Testis (tissue), 3 donors: Measurements from ENCODE around the gene VTCN1. TPM values are rescaled to one million over a fixed set of nuclear protein-coding genes. Genes with fewer than 3 reads are reported as not detected.

Experiments used
- DNase-seq: peaks from one replicate; pipeline ENCODE4 v3.0.0-alpha.2; 2019
- H3K27ac ChIP-seq, 2 donors: fragments of 200-600 bp; sonication (generic); one replicate each; pipeline ENCODE4 v1.5.1; 2019
- H3K27me3 ChIP-seq: fragments of 200-600 bp; sonication (generic); one replicate; pipeline ENCODE4 v1.5.1; 2019
- H3K36me3 ChIP-seq: fragments of 200-600 bp; sonication (generic); one replicate; pipeline ENCODE4 v1.5.1; 2017; ENCODE audit warnings: low read depth; ENCODE audit errors: missing control alignments
- H3K4me1 ChIP-seq: fragments of 200-600 bp; sonication (generic); one replicate; pipeline ENCODE4 v1.5.1; 2019
- H3K4me3 ChIP-seq, 2 donors: fragments of 200-600 bp; sonication (generic); one replicate each; pipeline ENCODE4 v1.5.1; 2017 to 2019
- H3K9me3 ChIP-seq: fragments of 200-600 bp; sonication (generic); one replicate; pipeline ENCODE4 v1.5.1; 2017
- POLR2A ChIP-seq: fragments of 450-650 bp; IDR thresholded peaks from one replicate; pipeline ENCODE4 v1.6.1; 2017; ENCODE audit warnings: antibody characterized with exemption, mild to moderate bottlenecking, moderate library complexity
- WGBS, 2 donors: methylation state at CpG; one replicate each; pipeline ENCODE4 v1.1.5; 2018; 5-methylcytosine and 5-hydroxymethylcytosine counted together
- intact Hi-C: fragments of 100-400 bp; cut with DNase I; formaldehyde crosslinking; loops from one replicate; pipeline ENCODE4 v1.15.1; 2023; ENCODE audit warnings: low total_unique reads
- polyA plus RNA-seq: library from polyadenylated mRNA; stranded (reverse); fragments of 350-450 nt; fragmentation: Illumina TruSeq; extraction: RNeasy Lipid Tissue Mini Kit (QIAGEN cat#74804); gene quantifications from one replicate; pipeline ENCODE4 v1.2.3, GENCODE V29; 2014; ENCODE audit warnings: low read depth, low replicate concordance; ENCODE audit not compliant: insufficient read depth
- total RNA-seq, 2 donors: library from RNA; depleted of rRNA; stranded (reverse); fragments of >200 nt; gene quantifications; one replicate each; pipeline ENCODE4 v1.2.3, GENCODE V29; 2016
- TF ChIP-seq, protein P1 (sequence below), 3 experiments: fragments of 450-650 bp in 2 of 3; fragments of 200-600 bp in 1 of 3; sonication (generic) in 1 of 3; IDR thresholded peaks; one replicate each; pipeline ENCODE4 v1.5.1; 2016 to 2019; ENCODE audit warnings: antibody characterized with exemption in 3 of 3, mild to moderate bottlenecking in 2 of 3, moderate library complexity in 1 of 3

VTCN1 gene
- total and polyA plus RNA-seq, 3 donors from 2014 or later, result 1.3 to 2.6 (median 1.9) TPM

DNA sequence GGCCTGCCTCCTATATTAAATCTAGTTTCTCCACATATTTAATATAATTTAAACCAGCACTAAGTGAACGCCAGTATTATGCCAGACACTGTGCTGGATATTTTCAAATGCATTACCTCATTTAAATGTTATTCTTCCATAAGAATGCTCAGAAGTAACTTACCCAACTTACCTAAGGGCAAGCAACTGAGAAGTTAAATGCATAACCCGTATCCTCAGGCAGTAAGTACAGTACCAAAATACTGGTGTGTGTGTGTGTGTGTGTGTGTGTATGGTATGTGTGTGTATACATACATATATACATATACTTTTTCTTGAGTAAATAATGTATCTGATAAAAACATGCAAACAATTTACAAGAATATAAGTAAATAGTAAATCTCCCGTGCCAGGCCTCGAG, 80.2 kb downstream of the VTCN1 start:
- H3K27ac ChIP-seq, result no peak overlapping the region
- WGBS, 2 donors, result 88 to 95% methylated on average over 4 of the region's 4 CpGs
- intact Hi-C loops, result no loop called here

GRCh38 chr1:117128323-117129079, 82.2 kb downstream of the VTCN1 start:
- Histone ChIP-seq H3K4me1 (no peaks in the 10 kb centered on the region), H3K9me3 (no peaks in the 10 kb centered on the region), H3K27ac (no peak overlapping the region), H3K27me3 (no peaks in the 10 kb centered on the region), H3K4me3 (no peak overlapping the region), H3K36me3 (no peaks in the 10 kb centered on the region)
- 34 to 38% methylated on average over 5 of the region's 5 CpGs for WGBS, 2 donors
- TF ChIP-seq, protein P1, sequence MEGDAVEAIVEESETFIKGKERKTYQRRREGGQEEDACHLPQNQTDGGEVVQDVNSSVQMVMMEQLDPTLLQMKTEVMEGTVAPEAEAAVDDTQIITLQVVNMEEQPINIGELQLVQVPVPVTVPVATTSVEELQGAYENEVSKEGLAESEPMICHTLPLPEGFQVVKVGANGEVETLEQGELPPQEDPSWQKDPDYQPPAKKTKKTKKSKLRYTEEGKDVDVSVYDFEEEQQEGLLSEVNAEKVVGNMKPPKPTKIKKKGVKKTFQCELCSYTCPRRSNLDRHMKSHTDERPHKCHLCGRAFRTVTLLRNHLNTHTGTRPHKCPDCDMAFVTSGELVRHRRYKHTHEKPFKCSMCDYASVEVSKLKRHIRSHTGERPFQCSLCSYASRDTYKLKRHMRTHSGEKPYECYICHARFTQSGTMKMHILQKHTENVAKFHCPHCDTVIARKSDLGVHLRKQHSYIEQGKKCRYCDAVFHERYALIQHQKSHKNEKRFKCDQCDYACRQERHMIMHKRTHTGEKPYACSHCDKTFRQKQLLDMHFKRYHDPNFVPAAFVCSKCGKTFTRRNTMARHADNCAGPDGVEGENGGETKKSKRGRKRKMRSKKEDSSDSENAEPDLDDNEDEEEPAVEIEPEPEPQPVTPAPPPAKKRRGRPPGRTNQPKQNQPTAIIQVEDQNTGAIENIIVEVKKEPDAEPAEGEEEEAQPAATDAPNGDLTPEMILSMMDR (IDR thresholded peaks at IDR 0.05), result peak in 2 of 3 experiments; percentile 32 to 45
- TF ChIP-seq POLR2A, result no peak
- intact Hi-C loops, result loop anchor here (10.0 kb wide), 1 partner anchor 64 kb away; the partner anchor contains the start of gene TTF2
- DNase-seq, result no peak

More for the DNA sequence above, 80.2 kb downstream of the VTCN1 start:
- H3K36me3 ChIP-seq, result no peaks in the 10 kb centered on the region
- TF ChIP-seq POLR2A, result no peak
- H3K4me1 ChIP-seq, result no peaks in the 10 kb centered on the region
- H3K9me3 ChIP-seq, result no peaks in the 10 kb centered on the region
- H3K27me3 ChIP-seq, result no peaks in the 10 kb centered on the region
- no peak overlapping the region for H3K4me3 ChIP-seq
- no peak for DNase-seq

DNA sequence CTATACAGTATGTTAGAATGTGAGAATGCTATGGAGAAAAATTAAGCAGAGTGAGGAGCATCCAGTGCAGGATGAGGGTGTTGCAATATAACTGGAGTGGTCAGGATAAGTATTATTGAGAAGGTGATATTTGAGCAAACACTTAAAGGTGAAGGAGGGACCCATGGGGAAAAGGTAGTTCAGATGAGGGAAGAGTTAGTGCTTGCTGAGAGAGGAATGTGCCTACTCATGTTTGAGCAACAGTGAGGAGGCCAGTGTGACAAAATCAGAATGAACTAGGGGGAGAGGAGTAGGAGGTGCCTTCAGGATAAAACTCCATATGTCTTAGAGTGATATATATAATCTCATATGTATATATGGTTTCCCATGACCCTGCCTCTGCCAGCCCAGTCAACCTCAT, 82.9 kb downstream of the VTCN1 start:
- Histone ChIP-seq H3K4me1 (no peaks in the 10 kb centered on the region), H3K27ac (no peak overlapping the region), H3K9me3 (no peaks in the 10 kb centered on the region), H3K36me3 (no peaks in the 10 kb centered on the region), H3K4me3 (no peak overlapping the region), H3K27me3 (no peaks in the 10 kb centered on the region)
- TF ChIP-seq, protein P1 (IDR thresholded peaks at IDR 0.05), result no peak
- intact Hi-C loops, result loop anchor here (10.0 kb wide), 1 partner anchor 63 kb away; the partner anchor contains the start of gene TTF2
- no peak for DNase-seq

DNA sequence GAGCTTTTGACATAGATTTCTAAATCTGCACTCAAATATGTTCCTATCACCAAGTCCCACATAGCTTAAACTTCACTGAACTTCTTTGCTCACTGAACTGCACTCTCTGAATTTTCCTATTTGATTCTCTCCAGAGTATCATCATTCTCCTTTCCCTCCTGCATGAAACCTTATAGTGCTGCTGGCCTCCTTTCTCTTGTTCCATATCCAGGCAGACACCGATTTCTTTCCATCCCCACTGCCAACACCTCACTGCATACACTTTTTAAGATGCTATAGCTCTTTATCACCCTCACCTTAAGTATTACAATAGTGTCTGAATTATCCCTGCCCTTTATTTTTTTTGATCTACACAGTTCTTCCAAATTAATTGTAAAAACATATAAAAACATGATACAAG, 86.1 kb downstream of the VTCN1 start:
- Histone ChIP-seq H3K27ac (no peak overlapping the region), H3K36me3 (no peaks in the 10 kb centered on the region), H3K27me3 (no peaks in the 10 kb centered on the region), H3K4me1 (peaks cover 5% of the 10 kb centered on the region), H3K9me3 (no peaks in the 10 kb centered on the region), H3K4me3 (no peak overlapping the region)
- WGBS, 2 donors, result 42 to 91% methylated on average over 1 of the region's 1 CpG
- TF ChIP-seq, protein P1 (IDR thresholded peaks at IDR 0.05), result no peak
- TF ChIP-seq POLR2A, result no peak
- no peak for DNase-seq
- intact Hi-C loops, result loop anchor here (10.0 kb wide), 1 partner anchor 60 kb away; the partner anchor contains the start of gene TTF2

GRCh38 chr1:117123274-117123673, 87.5 kb downstream of the VTCN1 start:
- WGBS, 2 donors, result 64 to 69% methylated on average over 2 of the region's 2 CpGs
- TF ChIP-seq, protein P1 (IDR thresholded peaks at IDR 0.05), result no peak
- TF ChIP-seq POLR2A, result no peak
- Histone ChIP-seq H3K9me3 (no peaks in the 10 kb centered on the region), H3K27me3 (no peaks in the 10 kb centered on the region), H3K4me3 (no peak overlapping the region), H3K27ac (no peak overlapping the region), H3K4me1 (peaks cover 5% of the 10 kb centered on the region), H3K36me3 (no peaks in the 10 kb centered on the region)
- no peak for DNase-seq
- intact Hi-C loops, result loop anchor here (10.0 kb wide), 1 partner anchor 58 kb away; the partner anchor contains the start of gene TTF2
